Measurements from ENCODE around the gene HSBP1L1. TPM values are rescaled to one million over a fixed set of nuclear protein-coding genes. Genes with fewer than 3 reads are reported as not detected.
A peak's percentile ranks its signal among the peaks of the same experiment; 100 is the strongest.

Gene HSBP1L1
- total and polyA plus RNA-seq, 2 experiments from 2014 or later = 1.8 to 3.7 TPM

DNA sequence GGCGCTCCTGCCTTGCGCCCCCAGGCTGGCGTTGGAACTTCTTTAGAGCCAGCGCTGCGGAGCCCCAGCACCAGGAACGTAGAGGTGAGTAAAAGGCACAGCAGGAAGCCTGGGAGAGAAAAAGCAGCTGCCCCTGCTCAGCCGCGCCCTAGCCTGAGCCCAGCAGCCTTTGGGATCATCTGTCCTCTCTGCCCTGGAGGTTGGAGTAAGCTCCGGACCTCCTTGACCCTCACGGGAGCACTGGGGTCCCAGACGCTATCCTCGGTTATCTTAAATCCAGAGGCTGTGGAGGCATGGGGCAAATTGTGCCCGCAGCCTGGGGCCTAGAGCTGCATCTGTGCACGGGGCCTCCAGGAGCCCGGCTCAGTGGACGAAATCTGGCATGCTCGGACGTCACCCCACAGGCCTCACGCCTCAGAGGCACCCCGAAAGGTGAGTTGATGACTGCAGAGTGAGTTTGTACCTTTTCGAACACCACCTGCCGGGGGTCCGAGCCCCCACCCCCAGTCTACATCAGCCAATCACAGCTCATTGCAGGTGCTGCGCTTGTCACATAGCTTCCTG is 11.4 kb upstream of the HSBP1L1 start:
- Histone ChIP-seq H3K4me1 (ENCODE audit: insufficient read depth) (peaks cover 8% of the 10 kb centered on the region; the same call in 1 of the 2 replicates), H3K27ac (ENCODE audit: low read depth) (no peak overlapping the region), H3K27me3 (ENCODE audit: insufficient read depth) (peaks cover 77% of the 10 kb centered on the region), H3F3A (replicated peaks; ENCODE audit: low read depth) (0 out of 2 replicates have a peak, but pooled peaks cover 2% of the 10 kb centered on the region), H3K36me3 (ENCODE audit: insufficient read depth) (no peaks in the 10 kb centered on the region), H3K4me2 (peak overlapping the region; percentile 78), H3K79me2 (replicated peaks; ENCODE audit: insufficient read depth) (no peaks in the 10 kb centered on the region), H4K20me1 (replicated peaks; ENCODE audit: insufficient read depth) (peaks cover 14% of the 10 kb centered on the region), H2AFZ (peak overlapping the region; percentile 66; the same call in 1 of the 2 replicates), H3K9me2 (ENCODE audit: insufficient read depth) (no peaks in the 10 kb centered on the region), H3K4me3 (peak overlapping the region; percentile 66)
- Mint-ChIP-seq H3K27me3 (ENCODE audit: insufficient read depth, low read depth, poor library complexity) (peaks cover 65% of the 10 kb centered on the region), H3K9me3 (no peaks in the 10 kb centered on the region; the same call in 2 of the 3 replicates), H3K27ac (no peak overlapping the region), H3K4me1 (peaks cover 13% of the 10 kb centered on the region), H3K36me3 (ENCODE audit: low read depth) (no peaks in the 10 kb centered on the region; the same call in 2 of the 3 replicates), H3K4me3 (peak overlapping the region; percentile 60)
- peak; percentile 85 for DNase-seq (ENCODE audit: low spot score)
- peak; percentile 64 for ATAC-seq
- TF ChIP-seq, protein P1, sequence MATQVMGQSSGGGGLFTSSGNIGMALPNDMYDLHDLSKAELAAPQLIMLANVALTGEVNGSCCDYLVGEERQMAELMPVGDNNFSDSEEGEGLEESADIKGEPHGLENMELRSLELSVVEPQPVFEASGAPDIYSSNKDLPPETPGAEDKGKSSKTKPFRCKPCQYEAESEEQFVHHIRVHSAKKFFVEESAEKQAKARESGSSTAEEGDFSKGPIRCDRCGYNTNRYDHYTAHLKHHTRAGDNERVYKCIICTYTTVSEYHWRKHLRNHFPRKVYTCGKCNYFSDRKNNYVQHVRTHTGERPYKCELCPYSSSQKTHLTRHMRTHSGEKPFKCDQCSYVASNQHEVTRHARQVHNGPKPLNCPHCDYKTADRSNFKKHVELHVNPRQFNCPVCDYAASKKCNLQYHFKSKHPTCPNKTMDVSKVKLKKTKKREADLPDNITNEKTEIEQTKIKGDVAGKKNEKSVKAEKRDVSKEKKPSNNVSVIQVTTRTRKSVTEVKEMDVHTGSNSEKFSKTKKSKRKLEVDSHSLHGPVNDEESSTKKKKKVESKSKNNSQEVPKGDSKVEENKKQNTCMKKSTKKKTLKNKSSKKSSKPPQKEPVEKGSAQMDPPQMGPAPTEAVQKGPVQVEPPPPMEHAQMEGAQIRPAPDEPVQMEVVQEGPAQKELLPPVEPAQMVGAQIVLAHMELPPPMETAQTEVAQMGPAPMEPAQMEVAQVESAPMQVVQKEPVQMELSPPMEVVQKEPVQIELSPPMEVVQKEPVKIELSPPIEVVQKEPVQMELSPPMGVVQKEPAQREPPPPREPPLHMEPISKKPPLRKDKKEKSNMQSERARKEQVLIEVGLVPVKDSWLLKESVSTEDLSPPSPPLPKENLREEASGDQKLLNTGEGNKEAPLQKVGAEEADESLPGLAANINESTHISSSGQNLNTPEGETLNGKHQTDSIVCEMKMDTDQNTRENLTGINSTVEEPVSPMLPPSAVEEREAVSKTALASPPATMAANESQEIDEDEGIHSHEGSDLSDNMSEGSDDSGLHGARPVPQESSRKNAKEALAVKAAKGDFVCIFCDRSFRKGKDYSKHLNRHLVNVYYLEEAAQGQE (IDR thresholded peaks at IDR 0.05; ENCODE audit: unreplicated experiment) = no peak
- TF ChIP-seq, protein P2, sequence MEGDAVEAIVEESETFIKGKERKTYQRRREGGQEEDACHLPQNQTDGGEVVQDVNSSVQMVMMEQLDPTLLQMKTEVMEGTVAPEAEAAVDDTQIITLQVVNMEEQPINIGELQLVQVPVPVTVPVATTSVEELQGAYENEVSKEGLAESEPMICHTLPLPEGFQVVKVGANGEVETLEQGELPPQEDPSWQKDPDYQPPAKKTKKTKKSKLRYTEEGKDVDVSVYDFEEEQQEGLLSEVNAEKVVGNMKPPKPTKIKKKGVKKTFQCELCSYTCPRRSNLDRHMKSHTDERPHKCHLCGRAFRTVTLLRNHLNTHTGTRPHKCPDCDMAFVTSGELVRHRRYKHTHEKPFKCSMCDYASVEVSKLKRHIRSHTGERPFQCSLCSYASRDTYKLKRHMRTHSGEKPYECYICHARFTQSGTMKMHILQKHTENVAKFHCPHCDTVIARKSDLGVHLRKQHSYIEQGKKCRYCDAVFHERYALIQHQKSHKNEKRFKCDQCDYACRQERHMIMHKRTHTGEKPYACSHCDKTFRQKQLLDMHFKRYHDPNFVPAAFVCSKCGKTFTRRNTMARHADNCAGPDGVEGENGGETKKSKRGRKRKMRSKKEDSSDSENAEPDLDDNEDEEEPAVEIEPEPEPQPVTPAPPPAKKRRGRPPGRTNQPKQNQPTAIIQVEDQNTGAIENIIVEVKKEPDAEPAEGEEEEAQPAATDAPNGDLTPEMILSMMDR (conservative IDR thresholded peaks at IDR 0.05; ENCODE audit: low read depth in 2 of 2) = no peak
- TF ChIP-seq JUNB (IDR thresholded peaks at IDR 0.05; ENCODE audit: unreplicated experiment) = no peak
- TF ChIP-seq EZH2 (IDR thresholded peaks at IDR 0.05; ENCODE audit: low read depth, unreplicated experiment) = peak; percentile 58

DNA sequence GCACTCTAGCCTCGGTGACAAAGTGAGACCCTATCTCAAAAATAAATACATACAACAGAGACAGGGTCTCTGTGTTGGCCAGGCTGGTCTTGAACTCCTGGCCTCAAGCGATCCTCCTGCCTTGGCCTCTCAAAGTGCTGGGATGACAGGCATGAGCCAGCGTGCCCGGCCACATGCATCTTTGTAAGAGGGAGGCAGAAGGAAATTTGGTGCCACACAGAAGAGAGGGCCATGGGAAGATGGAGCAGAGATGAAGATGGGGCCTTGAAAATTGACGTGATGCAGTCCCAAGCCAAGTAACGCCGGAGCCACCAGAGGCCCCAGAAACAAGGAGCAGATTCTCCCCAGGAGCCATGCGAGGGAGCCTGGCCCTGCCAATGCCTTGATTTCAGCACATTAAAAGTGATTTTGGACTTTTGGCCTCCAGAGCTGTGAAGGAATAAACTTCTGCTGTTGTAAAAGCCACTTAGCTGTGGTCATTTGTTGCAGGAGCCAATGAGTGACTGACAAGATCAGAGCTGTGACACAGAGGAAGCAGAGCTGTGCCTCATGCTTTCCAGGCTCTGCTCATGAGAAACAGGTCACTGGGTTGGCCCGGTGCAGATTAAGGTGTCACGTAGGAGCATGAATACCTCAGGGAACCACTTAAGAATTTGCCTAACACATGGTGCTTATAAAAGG is 10.3 kb upstream of the HSBP1L1 start:
- H3K9me3 Mint-ChIP-seq = no peaks in the 10 kb centered on the region; the same call in 2 of the 3 replicates
- H3K27me3 Mint-ChIP-seq (ENCODE audit: insufficient read depth, low read depth, poor library complexity) = peaks cover 71% of the 10 kb centered on the region
- Histone ChIP-seq H3K4me3 (no peak overlapping the region), H3K4me1 (ENCODE audit: insufficient read depth) (peaks cover 9% of the 10 kb centered on the region; the same call in 1 of the 2 replicates), H3K36me3 (ENCODE audit: insufficient read depth) (no peaks in the 10 kb centered on the region), H3K9me2 (ENCODE audit: insufficient read depth) (no peaks in the 10 kb centered on the region), H3K4me2 (no peak overlapping the region), H3K27me3 (ENCODE audit: insufficient read depth) (peaks cover 87% of the 10 kb centered on the region), H3K27ac (ENCODE audit: low read depth) (no peak overlapping the region), H4K20me1 (replicated peaks; ENCODE audit: insufficient read depth) (peaks cover 18% of the 10 kb centered on the region), H2AFZ (no peak overlapping the region), H3F3A (replicated peaks; ENCODE audit: low read depth) (0 out of 2 replicates have a peak, but pooled peaks cover 2% of the 10 kb centered on the region), H3K79me2 (replicated peaks; ENCODE audit: insufficient read depth) (no peaks in the 10 kb centered on the region)
- DNase-seq (ENCODE audit: low spot score) = no peak
- no peak for ATAC-seq
- no peak overlapping the region for H3K27ac Mint-ChIP-seq
- H3K4me1 Mint-ChIP-seq = peaks cover 13% of the 10 kb centered on the region
- H3K36me3 Mint-ChIP-seq (ENCODE audit: low read depth) = no peaks in the 10 kb centered on the region; the same call in 2 of the 3 replicates
- no peak overlapping the region for H3K4me3 Mint-ChIP-seq
- TF ChIP-seq CREB1 (CRISPR knock-in tag; IDR thresholded peaks at IDR 0.05; ENCODE audit: low read depth) (no peak), NANOG (IDR thresholded peaks at IDR 0.05; ENCODE audit: borderline replicate concordance) (no peak)
- TF ChIP-seq, protein P1 (IDR thresholded peaks at IDR 0.05; ENCODE audit: unreplicated experiment) = no peak

Measured in GM23338 (cell line).